Psoas muscle (tissue), 8 donors: Measurements from ENCODE around the gene TBC1D1. TPM values are rescaled to one million over a fixed set of nuclear protein-coding genes. Genes with fewer than 3 reads are reported as not detected.

Experiments used
- ATAC-seq, 4 donors: fragments of 200-7000 bp; cut with Tn5 transposase; one replicate each; pipeline ENCODE4 v1.9.1; 2020; ENCODE audit warnings: moderate library complexity in 3 of 4, mild to moderate bottlenecking in 2 of 4
- DNase-seq, 2 donors: peaks; one replicate each; pipeline ENCODE4 v3.0.0-alpha.2; 2020
- H3K27ac ChIP-seq: fragments of 200-600 bp; one replicate; pipeline ENCODE4 v1.8.0; 2022
- H3K27me3 ChIP-seq, 3 donors: fragments of 200-600 bp in 1 of 3; one replicate each; pipeline versions ENCODE4 v1.6.1 to v1.8.0; 2013 to 2022; ENCODE audit warnings: low read length in 2 of 3, mild to moderate bottlenecking in 2 of 3, moderate library complexity in 1 of 3; ENCODE audit not compliant: insufficient read depth in 3 of 3
- H3K36me3 ChIP-seq, 2 donors: fragments of 200-600 bp in 1 of 2; one replicate each; pipeline versions ENCODE4 v1.6.1 to v1.8.0; 2013 to 2022; ENCODE audit warnings: low read depth in 1 of 2, mild to moderate bottlenecking in 1 of 2, moderate library complexity in 1 of 2; ENCODE audit not compliant: insufficient read depth in 1 of 2
- H3K4me1 ChIP-seq: fragments of 200-600 bp; one replicate; pipeline ENCODE4 v1.8.0; 2022
- H3K4me3 ChIP-seq: fragments of 200-600 bp; one replicate; pipeline ENCODE4 v1.8.0; 2022; ENCODE audit warnings: mild to moderate bottlenecking
- H3K9me3 ChIP-seq: fragments of 200-600 bp; one replicate; pipeline ENCODE4 v1.8.0; 2022
- CTCF ChIP-seq: fragments of 200-600 bp; IDR thresholded peaks from one replicate; pipeline ENCODE4 v1.8.0; 2022; ENCODE audit warnings: antibody characterized with exemption
- whole genome bisulfite sequencing, 3 donors: extraction: QIAGEN DNeasy Blood & Tissue Kit; methylation state at CpG; one replicate each; pipeline versions ENCODE4 v1.1.6 to v1.1.7; 2013; 5-methylcytosine and 5-hydroxymethylcytosine counted together
- intact Hi-C, 2 donors: fragments of 100-400 bp; cut with DNase I; formaldehyde crosslinking; loops; one replicate each; pipeline versions ENCODE4 v1.11.0 to v1.14.2; 2022
- polyA plus RNA-seq, 3 donors: library from polyadenylated mRNA; stranded (reverse); fragments of 200-250 nt; gene quantifications; one replicate each; pipeline ENCODE4 v1.2.3, GENCODE V29; 2013
- total RNA-seq, 4 donors: library from RNA; stranded (reverse); fragmentation: NEBNext Ultra II Directional in 2 of 4; extraction: Animal tissue kit (Norgen Biotek cat#: 25700) in 2 of 4; gene quantifications; one replicate each; pipeline versions ENCODE4 v1.2.1 to v1.2.4, GENCODE V29; 2021 to 2023
- donor health status: healthy with polysubstance abuse.
- donor health status: DM: no; HTN: no; CAD: no; lungs with moderate emphysema.
- donor health status: Bipolar disorder and iron deficiency.
- donor health status: healthy.
- donor health status: DM: yes; HTN: yes; CAD: no.
- donor health status: DM: no; HTN: no; CAD: no.
- donor health status: DM: no; HTN: no; CAD: no.
- donor health status: DM: yes; HTN: yes; CAD: no.

The TBC1D1 gene
- total and polyA plus RNA-seq, 7 donors = 18.1 to 130 (median 42.5) TPM

- intact Hi-C loops = no loop called here
- 74 to 84% (median 76%) methylated on average over 6 of the region's 6 CpGs for WGBS, 3 donors
- no peak for ATAC-seq
These were observed 275.2 kb downstream of the TBC1D1 start for GRCh38 chr4:38166082-38166481.

GRCh38 chr4:38166768-38167167, 275.9 kb downstream of the TBC1D1 start:
- WGBS, 3 donors = 81 to 83% (median 81%) methylated on average over 3 of the region's 3 CpGs
- TF ChIP-seq CTCF = no peak

More at GRCh38 chr4:38166082-38166481, 275.2 kb downstream of the TBC1D1 start:
- Histone ChIP-seq H3K27ac (no peak overlapping the region), H3K4me1 (no peaks in the 10 kb centered on the region), H3K36me3 (no peaks in the 10 kb centered on the region), H3K9me3 (no peaks in the 10 kb centered on the region), H3K27me3 (no peaks in the 10 kb centered on the region), H3K4me3 (no peak overlapping the region)
- no peak for TF ChIP-seq CTCF
- no peak for DNase-seq

GRCh38 chr4:38167973-38168372, 277.1 kb downstream of the TBC1D1 start:
- intact Hi-C loops = no loop called here
- H3K4me3 ChIP-seq = no peak overlapping the region
- H3K36me3 ChIP-seq = no peaks in the 10 kb centered on the region
- ATAC-seq (no peak), DNase-seq (no peak)
- no peaks in the 10 kb centered on the region for H3K9me3 ChIP-seq
- WGBS, 3 donors = 73 to 88% (median 84%) methylated on average over 4 of the region's 4 CpGs
- H3K27ac ChIP-seq = no peak overlapping the region
- no peaks in the 10 kb centered on the region for H3K27me3 ChIP-seq
- no peak for TF ChIP-seq CTCF
- H3K4me1 ChIP-seq = no peaks in the 10 kb centered on the region

More at GRCh38 chr4:38166768-38167167, 275.9 kb downstream of the TBC1D1 start:
- intact Hi-C loops = no loop called here
- no peak overlapping the region for H3K4me3 ChIP-seq
- no peaks in the 10 kb centered on the region for H3K4me1 ChIP-seq
- ATAC-seq (no peak), DNase-seq (no peak)
- H3K27ac ChIP-seq = no peak overlapping the region
- no peaks in the 10 kb centered on the region for H3K36me3 ChIP-seq
- no peaks in the 10 kb centered on the region for H3K27me3 ChIP-seq
- H3K9me3 ChIP-seq = no peaks in the 10 kb centered on the region

GRCh38 chr4:38169524-38169923, 278.6 kb downstream of the TBC1D1 start:
- DNase-seq (no peak), ATAC-seq (no peak)
- Histone ChIP-seq H3K9me3 (no peaks in the 10 kb centered on the region), H3K27ac (no peak overlapping the region), H3K27me3 (no peaks in the 10 kb centered on the region), H3K4me3 (no peak overlapping the region), H3K36me3 (no peaks in the 10 kb centered on the region), H3K4me1 (no peaks in the 10 kb centered on the region)
- intact Hi-C loops = no loop called here
- TF ChIP-seq CTCF = no peak
- 74 to 86% (median 82%) methylated on average over 5 of the region's 5 CpGs for WGBS, 3 donors
